ENCODE results near the gene UGT1A1. TPM values are rescaled to one million over a fixed set of nuclear protein-coding genes. Genes with fewer than 3 reads are reported as not detected.
"Not testable (repeated sequence)": the region's sequence is repeated elsewhere in the genome, so short reads cannot be mapped to it uniquely, and the experiment has no call there.

UGT1A1 gene
- polyA plus RNA-seq (2012; ENCODE audit: low read depth, missing spikeins): not detected

DNA sequence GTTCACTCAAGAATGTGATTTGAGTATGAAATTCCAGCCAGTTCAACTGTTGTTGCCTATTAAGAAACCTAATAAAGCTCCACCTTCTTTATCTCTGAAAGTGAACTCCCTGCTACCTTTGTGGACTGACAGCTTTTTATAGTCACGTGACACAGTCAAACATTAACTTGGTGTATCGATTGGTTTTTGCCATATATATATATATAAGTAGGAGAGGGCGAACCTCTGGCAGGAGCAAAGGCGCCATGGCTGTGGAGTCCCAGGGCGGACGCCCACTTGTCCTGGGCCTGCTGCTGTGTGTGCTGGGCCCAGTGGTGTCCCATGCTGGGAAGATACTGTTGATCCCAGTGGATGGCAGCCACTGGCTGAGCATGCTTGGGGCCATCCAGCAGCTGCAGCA lies at the start of gene UGT1A1:
Gene UGT1A1, plus strand, starts transcription at position 228 of the 400 bp plus-strand sequence. Its CDS starts 18 bp downstream, at position 246.
- FAIRE-seq (no peak), DNase-seq (ENCODE audit: insufficient read length, low spot score) (no peak)
- TF ChIP-seq PAX5 (IDR thresholded peaks at IDR 0.05; ENCODE audit: insufficient read depth, low read length, severe bottlenecking) (no peak), POLR2A (IDR thresholded peaks at IDR 0.05; ENCODE audit: low read depth, low read length) (no peak), TAF1 (IDR thresholded peaks at IDR 0.05; ENCODE audit: low read depth, low read length) (no peak), SPI1 (IDR thresholded peaks at IDR 0.05; ENCODE audit: low read depth, low read length) (no peak), POLR2AphosphoS5 (IDR thresholded peaks at IDR 0.05; ENCODE audit: low read depth, low read length) (no peak), POU2F2 (IDR thresholded peaks at IDR 0.05; ENCODE audit: low read depth, low read length) (no peak)

GRCh38 chr2:233711312-233712008 lies 48.6 kb upstream of the UGT1A1 start:
- DNase-seq (ENCODE audit: insufficient read length, low spot score): peak; percentile 33
- no peak for TF ChIP-seq POLR2A (IDR thresholded peaks at IDR 0.05; ENCODE audit: low read depth, low read length)
- peak; percentile 77 for FAIRE-seq

GRCh38 chr2:233712611-233713261 lies 47.3 kb upstream of the UGT1A1 start, which contains the start of gene UGT1A5:
TSS of gene UGT1A5 (plus strand) at chr2:233712907. CDS start at chr2:233712992, 85 bp downstream.
- no peak for DNase-seq (ENCODE audit: insufficient read length, low spot score)
- TF ChIP-seq TAF1 (IDR thresholded peaks at IDR 0.05; ENCODE audit: low read depth, low read length) (no peak), SPI1 (IDR thresholded peaks at IDR 0.05; ENCODE audit: low read depth, low read length) (no peak), POU2F2 (IDR thresholded peaks at IDR 0.05; ENCODE audit: low read depth, low read length) (no peak), POLR2A (IDR thresholded peaks at IDR 0.05; ENCODE audit: low read depth, low read length) (no peak), POLR2AphosphoS5 (IDR thresholded peaks at IDR 0.05; ENCODE audit: low read depth, low read length) (no peak), PAX5 (IDR thresholded peaks at IDR 0.05; ENCODE audit: insufficient read depth, low read length, severe bottlenecking) (no peak)
- FAIRE-seq: no peak

DNA sequence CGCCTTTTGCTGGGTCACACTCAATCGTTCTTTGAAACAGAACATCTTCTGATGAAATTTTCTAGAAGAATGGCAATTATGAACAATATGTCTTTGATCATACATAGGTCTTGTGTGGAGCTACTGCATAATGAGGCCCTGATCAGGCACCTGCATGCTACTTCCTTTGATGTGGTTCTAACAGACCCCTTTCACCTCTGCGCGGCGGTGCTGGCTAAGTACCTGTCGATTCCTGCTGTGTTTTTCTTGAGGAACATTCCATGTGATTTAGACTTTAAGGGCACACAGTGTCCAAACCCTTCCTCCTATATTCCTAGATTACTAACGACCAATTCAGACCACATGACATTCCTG lies 46.8 kb upstream of the UGT1A1 start:
- no peak for FAIRE-seq
- no peak for DNase-seq (ENCODE audit: insufficient read length, low spot score)
- no peak for TF ChIP-seq POU2F2 (IDR thresholded peaks at IDR 0.05; ENCODE audit: low read depth, low read length)
- TF ChIP-seq TAF1 (IDR thresholded peaks at IDR 0.05; ENCODE audit: low read depth, low read length): no peak
- no peak for TF ChIP-seq POLR2A (IDR thresholded peaks at IDR 0.05; ENCODE audit: low read depth, low read length)
- no peak for TF ChIP-seq PAX5 (IDR thresholded peaks at IDR 0.05; ENCODE audit: insufficient read depth, low read length, severe bottlenecking)
- TF ChIP-seq POLR2AphosphoS5 (IDR thresholded peaks at IDR 0.05; ENCODE audit: low read depth, low read length): no peak
- no peak for TF ChIP-seq SPI1 (IDR thresholded peaks at IDR 0.05; ENCODE audit: low read depth, low read length)

- no peak for FAIRE-seq
- DNase-seq (ENCODE audit: insufficient read length, low spot score): no peak
- TF ChIP-seq POU2F2 (IDR thresholded peaks at IDR 0.05; ENCODE audit: low read depth, low read length) (no peak), POLR2AphosphoS5 (IDR thresholded peaks at IDR 0.05; ENCODE audit: low read depth, low read length) (no peak), SPI1 (IDR thresholded peaks at IDR 0.05; ENCODE audit: low read depth, low read length) (no peak), TAF1 (IDR thresholded peaks at IDR 0.05; ENCODE audit: low read depth, low read length) (no peak), PAX5 (IDR thresholded peaks at IDR 0.05; ENCODE audit: insufficient read depth, low read length, severe bottlenecking) (no peak)
Measured at GRCh38 chr2:233714121-233714520, 45.9 kb upstream of the UGT1A1 start.

- no peak for FAIRE-seq
- TF ChIP-seq POU2F2 (IDR thresholded peaks at IDR 0.05; ENCODE audit: low read depth, low read length): no peak
- TF ChIP-seq POLR2A (IDR thresholded peaks at IDR 0.05; ENCODE audit: low read depth, low read length): no peak
- TF ChIP-seq SPI1 (IDR thresholded peaks at IDR 0.05; ENCODE audit: low read depth, low read length): no peak
- TF ChIP-seq POLR2AphosphoS5 (IDR thresholded peaks at IDR 0.05; ENCODE audit: low read depth, low read length): no peak
- TF ChIP-seq TAF1 (IDR thresholded peaks at IDR 0.05; ENCODE audit: low read depth, low read length): no peak
- TF ChIP-seq PAX5 (IDR thresholded peaks at IDR 0.05; ENCODE audit: insufficient read depth, low read length, severe bottlenecking): no peak
- DNase-seq (ENCODE audit: insufficient read length, low spot score): no peak
Measured at GRCh38 chr2:233718552-233718951, 41.5 kb upstream of the UGT1A1 start, which contains the start of gene UGT1A4. TSS of gene UGT1A4 (plus strand) at chr2:233718736. CDS start at chr2:233718821, 85 bp downstream.

- DNase-seq (ENCODE audit: insufficient read length, low spot score): no peak
- FAIRE-seq: no peak
- no peak for TF ChIP-seq POU2F2 (IDR thresholded peaks at IDR 0.05; ENCODE audit: low read depth, low read length)
- no peak for TF ChIP-seq POLR2AphosphoS5 (IDR thresholded peaks at IDR 0.05; ENCODE audit: low read depth, low read length)
- no peak for TF ChIP-seq POLR2A (IDR thresholded peaks at IDR 0.05; ENCODE audit: low read depth, low read length)
- TF ChIP-seq SPI1 (IDR thresholded peaks at IDR 0.05; ENCODE audit: low read depth, low read length): no peak
- no peak for TF ChIP-seq PAX5 (IDR thresholded peaks at IDR 0.05; ENCODE audit: insufficient read depth, low read length, severe bottlenecking)
- TF ChIP-seq TAF1 (IDR thresholded peaks at IDR 0.05; ENCODE audit: low read depth, low read length): no peak
Measured at GRCh38 chr2:233728723-233729301, 31.3 kb upstream of the UGT1A1 start, which contains the start of gene UGT1A3. TSS of gene UGT1A3 (plus strand) at chr2:233729042. CDS start at chr2:233729127, 85 bp downstream.

DNA sequence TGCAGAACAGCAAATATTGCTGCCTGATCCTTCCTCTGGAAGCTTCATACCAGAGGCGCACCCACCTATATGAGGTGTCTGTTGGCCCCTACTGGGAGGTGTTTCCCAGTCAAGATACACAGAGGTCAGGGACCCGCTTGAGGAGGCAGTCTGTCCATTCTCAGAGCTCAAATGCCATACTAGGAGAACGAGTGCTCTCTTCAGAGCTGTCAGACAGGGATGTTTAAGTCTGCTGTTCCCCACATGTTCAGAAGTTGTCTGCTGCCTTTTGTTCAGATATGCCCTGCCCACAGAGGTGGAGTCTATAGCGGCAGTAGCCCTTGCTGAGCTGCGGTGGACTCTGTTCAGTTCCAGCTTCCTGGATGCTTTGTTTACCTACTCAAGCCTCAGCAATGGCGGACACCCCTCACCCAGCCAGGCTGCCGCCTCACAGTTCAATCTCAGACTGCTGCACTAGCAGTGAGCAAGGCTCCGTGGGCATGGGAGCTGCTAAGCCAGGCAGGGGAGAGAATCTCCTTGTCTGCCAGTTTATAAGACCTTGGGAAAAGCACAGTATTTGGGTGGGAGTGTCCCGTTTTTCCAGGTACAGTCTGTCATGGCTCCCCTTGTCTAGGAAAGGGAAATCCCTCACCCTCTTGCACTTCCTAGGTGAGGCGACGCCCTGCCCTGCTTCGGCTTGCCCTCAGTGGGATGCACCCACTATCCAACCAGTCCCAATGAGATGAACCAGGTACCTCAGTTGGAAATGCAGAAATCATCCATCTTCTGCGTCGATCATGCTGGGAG lies 23.0 kb upstream of the UGT1A1 start:
- not testable (repeated sequence) for DNase-seq (ENCODE audit: insufficient read length, low spot score); FAIRE-seq

DNA sequence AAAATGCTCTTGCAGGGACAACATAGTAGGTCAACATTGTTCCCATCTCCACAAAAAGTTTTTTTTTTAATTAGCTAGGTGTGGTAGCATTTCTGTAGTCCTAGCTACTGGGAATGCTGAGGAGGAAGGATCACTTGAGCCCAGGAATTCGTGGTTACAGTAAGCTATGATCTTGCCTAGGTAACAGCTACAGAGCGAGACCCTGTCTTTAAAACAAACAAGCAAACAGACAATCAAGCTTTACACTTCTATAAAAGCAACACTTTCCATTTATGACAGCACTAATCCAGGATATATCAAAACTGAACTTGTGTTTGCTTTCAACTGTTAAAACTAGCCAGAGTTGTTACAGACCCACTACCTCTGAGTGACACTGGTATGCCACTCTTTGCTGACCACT lies 19.2 kb upstream of the UGT1A1 start:
- no peak for DNase-seq (ENCODE audit: insufficient read length, low spot score)
- FAIRE-seq: no peak
- no peak for TF ChIP-seq PAX5 (IDR thresholded peaks at IDR 0.05; ENCODE audit: insufficient read depth, low read length, severe bottlenecking)
- TF ChIP-seq POLR2A (IDR thresholded peaks at IDR 0.05; ENCODE audit: low read depth, low read length): no peak
- TF ChIP-seq POU2F2 (IDR thresholded peaks at IDR 0.05; ENCODE audit: low read depth, low read length): no peak
- TF ChIP-seq SPI1 (IDR thresholded peaks at IDR 0.05; ENCODE audit: low read depth, low read length): no peak
- no peak for TF ChIP-seq TAF1 (IDR thresholded peaks at IDR 0.05; ENCODE audit: low read depth, low read length)
- TF ChIP-seq POLR2AphosphoS5 (IDR thresholded peaks at IDR 0.05; ENCODE audit: low read depth, low read length): no peak

Data from GM12891 (cell line).